Right atrium auricular region (tissue), 2 donors: ENCODE measurements around the gene SPOCK1. TPM values are rescaled to one million over a fixed set of nuclear protein-coding genes. Genes with fewer than 3 reads are reported as not detected.

Source experiments
- DNase-seq: peaks from one replicate; pipeline ENCODE4 v3.0.0-alpha.2; 2019; ENCODE audit warnings: low spot score
- H3K27ac ChIP-seq, 2 donors: fragments of 200-600 bp; sonication (generic); 1 replicate in 1 of 2; 2 replicates in 1 of 2; pipeline ENCODE4 v1.5.1; 2016 to 2019
- H3K27me3 ChIP-seq, 2 donors: fragments of 200-600 bp; sonication (generic); one replicate each; pipeline versions ENCODE4 v1.5.1 to v1.6.0; 2017 to 2019
- H3K36me3 ChIP-seq: fragments of 200-600 bp; sonication (generic); one replicate; pipeline ENCODE4 v1.5.1; 2016
- H3K4me1 ChIP-seq, 2 donors: fragments of 200-600 bp; sonication (generic); one replicate each; pipeline versions ENCODE4 v1.5.1 to v1.6.0; 2017 to 2019
- H3K4me3 ChIP-seq, 2 donors: fragments of 200-600 bp; sonication (generic); 1 replicate in 1 of 2; 2 replicates in 1 of 2; pipeline ENCODE4 v1.5.1; 2017 to 2019; ENCODE audit warnings: mild to moderate bottlenecking in 1 of 2, moderate library complexity in 1 of 2
- H3K9me3 ChIP-seq, 2 donors: fragments of 200-600 bp; sonication (generic); one replicate each; pipeline ENCODE4 v1.5.1; 2019
- CTCF ChIP-seq, 2 donors: fragments of 200-600 bp; sonication (generic); IDR thresholded peaks; one replicate each; pipeline ENCODE4 v1.5.1; 2019; ENCODE audit warnings: antibody characterized with exemption in 2 of 2
- total RNA-seq, 2 donors: library from RNA; depleted of rRNA; stranded (reverse); fragments of >200 nt; gene quantifications; one replicate each; pipeline ENCODE4 v1.1.0, GENCODE V29; 2016

SPOCK1 gene
- total RNA-seq, 2 donors from 2014 or later: 59.8 to 84.5 TPM

- H3K36me3 ChIP-seq: no peaks in the 10 kb centered on the region
- no peak for DNase-seq
- H3K4me3 ChIP-seq: no peak overlapping the region
- no peaks in the 10 kb centered on the region for H3K27me3 ChIP-seq
- no peak for TF ChIP-seq CTCF (IDR thresholded peaks at IDR 0.05)
- H3K27ac ChIP-seq: no peak overlapping the region
- H3K9me3 ChIP-seq: no peaks in the 10 kb centered on the region
- no peaks in the 10 kb centered on the region for H3K4me1 ChIP-seq
Measured at GRCh38 chr5:137199201-137199600, 299.9 kb downstream of the SPOCK1 start.

- H3K4me1 ChIP-seq: no peaks in the 10 kb centered on the region
- DNase-seq: no peak
- H3K27me3 ChIP-seq: no peaks in the 10 kb centered on the region
- no peak overlapping the region for H3K27ac ChIP-seq
- H3K4me3 ChIP-seq: no peak overlapping the region
- TF ChIP-seq CTCF (IDR thresholded peaks at IDR 0.05): no peak
- H3K9me3 ChIP-seq: no peaks in the 10 kb centered on the region
- H3K36me3 ChIP-seq: no peaks in the 10 kb centered on the region
Measured at GRCh38 chr5:137195483-137195882, 303.6 kb downstream of the SPOCK1 start.

- Histone ChIP-seq H3K27ac (no peak overlapping the region), H3K4me1 (no peaks in the 10 kb centered on the region), H3K9me3 (no peaks in the 10 kb centered on the region), H3K27me3 (no peaks in the 10 kb centered on the region), H3K36me3 (no peaks in the 10 kb centered on the region), H3K4me3 (no peak overlapping the region)
- no peak for DNase-seq
- TF ChIP-seq CTCF (IDR thresholded peaks at IDR 0.05): no peak
Measured at GRCh38 chr5:137194300-137194699, 304.8 kb downstream of the SPOCK1 start.

GRCh38 chr5:137192293-137192743, 306.8 kb downstream of the SPOCK1 start:
- Histone ChIP-seq H3K27me3 (no peaks in the 10 kb centered on the region), H3K9me3 (no peaks in the 10 kb centered on the region), H3K27ac (no peak overlapping the region), H3K4me3 (no peak overlapping the region), H3K4me1 (no peaks in the 10 kb centered on the region), H3K36me3 (no peaks in the 10 kb centered on the region)
- no peak for TF ChIP-seq CTCF (IDR thresholded peaks at IDR 0.05)
- no peak for DNase-seq

GRCh38 chr5:137191179-137191578, 307.9 kb downstream of the SPOCK1 start:
- Histone ChIP-seq H3K27me3 (no peaks in the 10 kb centered on the region), H3K27ac (peak overlapping the region in 1 of 2 donors; percentile 40)

More at GRCh38 chr5:137191179-137191578, 307.9 kb downstream of the SPOCK1 start:
- no peak for DNase-seq
- Histone ChIP-seq H3K36me3 (no peaks in the 10 kb centered on the region), H3K4me3 (no peak overlapping the region), H3K4me1 (no peaks in the 10 kb centered on the region), H3K9me3 (no peaks in the 10 kb centered on the region)
- TF ChIP-seq CTCF (IDR thresholded peaks at IDR 0.05): no peak
